Measurements from ENCODE around the gene FMNL3.

FMNL3 gene

GRCh38 chr12:49588281-49588680 lies 118.9 kb downstream of the FMNL3 start:
- no peak for DNase-seq

DNA sequence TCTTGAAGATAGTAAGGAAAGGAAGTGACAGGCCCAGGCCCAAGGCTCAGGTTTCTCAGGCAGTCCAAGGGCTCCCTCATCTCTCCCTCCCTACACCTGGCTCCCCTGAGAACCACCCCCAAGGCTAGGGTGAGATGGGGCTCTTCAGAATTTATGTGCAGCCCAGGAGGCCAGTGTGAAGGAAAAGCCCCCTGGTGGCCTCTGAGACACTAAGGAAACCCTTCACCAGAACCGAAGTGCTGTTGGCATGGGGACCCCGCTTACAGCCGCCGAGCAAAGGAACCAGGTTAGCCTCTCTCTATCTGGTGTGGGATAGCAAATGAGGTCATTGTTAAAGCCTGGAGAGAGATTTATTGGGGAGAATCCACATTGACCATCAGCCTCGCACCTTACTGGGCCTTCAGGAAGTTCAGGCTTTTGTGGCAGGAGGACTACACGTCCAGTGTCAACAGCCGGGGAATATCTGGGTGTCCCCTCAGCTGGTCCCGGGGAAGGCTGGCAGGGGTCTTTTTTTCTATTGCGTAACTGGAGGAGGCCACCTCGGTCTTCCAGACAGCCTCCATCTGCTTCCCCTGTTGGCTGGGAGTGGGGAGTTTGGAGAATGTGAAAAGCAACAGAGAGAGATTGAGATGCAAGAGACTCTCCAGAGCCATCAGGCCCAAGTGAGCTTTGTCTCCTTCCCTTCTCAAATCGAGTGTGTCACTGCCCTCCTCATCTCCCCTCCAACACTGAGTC lies 119.9 kb downstream of the FMNL3 start:
- DNase-seq, result no peak

Data from NCI-H187 (cell line).